Measurements from ENCODE around the gene TRIM2. TPM values are rescaled to one million over a fixed set of nuclear protein-coding genes. Genes with fewer than 3 reads are reported as not detected.

Gene TRIM2
- total RNA-seq, 1 experiment from 2014 or later, result 49.6 TPM

DNA sequence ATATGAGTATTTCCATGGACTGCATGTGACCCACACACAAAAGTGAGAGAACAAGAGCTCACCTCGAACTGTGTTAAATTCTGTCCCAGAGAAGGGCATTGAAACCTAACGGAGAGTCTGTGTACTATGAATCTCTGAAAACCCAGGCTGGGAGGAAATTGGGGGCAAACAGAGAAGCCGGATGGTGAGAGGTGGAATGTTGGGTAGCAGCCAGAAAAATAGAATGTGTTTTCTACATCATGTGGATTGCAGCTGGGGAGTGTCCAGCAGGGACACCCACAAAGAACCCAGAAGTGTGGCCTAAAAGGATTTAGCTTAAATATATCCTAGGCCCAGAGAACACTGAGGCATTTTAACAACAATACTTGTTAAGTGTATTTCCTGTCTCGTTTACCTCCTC lies 178.9 kb downstream of the TRIM2 start:
- H3K9me3 Mint-ChIP-seq (ENCODE audit: low read depth, unreplicated experiment), result no peaks in the 10 kb centered on the region
- no peaks in the 10 kb centered on the region for H3K4me1 Mint-ChIP-seq (ENCODE audit: low read depth, unreplicated experiment)
- TF ChIP-seq CTCF (IDR thresholded peaks at IDR 0.05; ENCODE audit: unreplicated experiment), result no peak
- H3K27me3 Mint-ChIP-seq (ENCODE audit: unreplicated experiment), result no peaks in the 10 kb centered on the region
- no peak overlapping the region for H3K4me3 Mint-ChIP-seq (ENCODE audit: low read depth, unreplicated experiment)
- intact Hi-C loops (cut with micrococcal nuclease; ENCODE audit: unreplicated experiment), result no loop called here
- CTCF ChIA-PET, result no interaction called here
- no TSS peak for BruUV-seq (replicated peaks)
- no peaks in the 10 kb centered on the region for H3K36me3 Mint-ChIP-seq (ENCODE audit: insufficient read depth, unreplicated experiment)
- DNase-seq, result no peak
- H3K27ac Mint-ChIP-seq (ENCODE audit: unreplicated experiment), result no peak overlapping the region

- H3K27me3 Mint-ChIP-seq (ENCODE audit: unreplicated experiment), result no peaks in the 10 kb centered on the region
- no peaks in the 10 kb centered on the region for H3K9me3 Mint-ChIP-seq (ENCODE audit: low read depth, unreplicated experiment)
- no peak overlapping the region for H3K4me3 Mint-ChIP-seq (ENCODE audit: low read depth, unreplicated experiment)
- no TSS peak for BruUV-seq (replicated peaks)
- no peaks in the 10 kb centered on the region for H3K4me1 Mint-ChIP-seq (ENCODE audit: low read depth, unreplicated experiment)
- CTCF ChIA-PET, result interaction anchor here (0.6 kb wide), 1 partner anchor 17 kb away, joined by 3 read pairs; no protein-coding TSS in a partner anchor
- no peak for DNase-seq
- intact Hi-C loops (cut with micrococcal nuclease; ENCODE audit: unreplicated experiment), result no loop called here
- H3K27ac Mint-ChIP-seq (ENCODE audit: unreplicated experiment), result no peak overlapping the region
- TF ChIP-seq CTCF (IDR thresholded peaks at IDR 0.05; ENCODE audit: unreplicated experiment), result no peak
- H3K36me3 Mint-ChIP-seq (ENCODE audit: insufficient read depth, unreplicated experiment), result no peaks in the 10 kb centered on the region
Observed at GRCh38 chr4:153384160-153384559, 179.9 kb downstream of the TRIM2 start.

DNA sequence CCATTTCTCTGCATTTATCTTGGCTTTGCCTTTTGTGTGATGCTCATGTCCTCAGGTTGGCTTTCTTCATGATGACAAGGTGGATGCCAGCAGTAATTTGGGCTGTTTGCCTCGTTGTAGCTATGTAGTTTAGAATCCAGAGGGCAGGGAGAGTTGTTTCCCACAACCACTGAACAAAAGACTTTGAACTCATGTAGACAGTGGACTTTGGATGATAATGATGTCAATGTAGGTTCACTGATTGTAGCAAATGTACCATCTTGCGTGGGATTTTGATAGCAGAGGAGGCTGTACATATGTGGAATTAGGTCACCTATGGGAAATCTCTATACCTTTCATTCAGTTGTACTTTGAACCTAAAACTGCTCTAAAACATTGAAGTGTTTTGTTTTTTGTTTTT lies 181.5 kb downstream of the TRIM2 start:
- Mint-ChIP-seq H3K36me3 (ENCODE audit: insufficient read depth, unreplicated experiment) (no peaks in the 10 kb centered on the region), H3K4me3 (ENCODE audit: low read depth, unreplicated experiment) (no peak overlapping the region), H3K27me3 (ENCODE audit: unreplicated experiment) (no peaks in the 10 kb centered on the region), H3K9me3 (ENCODE audit: low read depth, unreplicated experiment) (no peaks in the 10 kb centered on the region), H3K4me1 (ENCODE audit: low read depth, unreplicated experiment) (no peaks in the 10 kb centered on the region), H3K27ac (ENCODE audit: unreplicated experiment) (no peak overlapping the region)
- no peak for DNase-seq
- TF ChIP-seq CTCF (IDR thresholded peaks at IDR 0.05; ENCODE audit: unreplicated experiment), result no peak
- no TSS peak for BruUV-seq (replicated peaks)
- CTCF ChIA-PET, result no interaction called here
- intact Hi-C loops (cut with micrococcal nuclease; ENCODE audit: unreplicated experiment), result no loop called here

DNA sequence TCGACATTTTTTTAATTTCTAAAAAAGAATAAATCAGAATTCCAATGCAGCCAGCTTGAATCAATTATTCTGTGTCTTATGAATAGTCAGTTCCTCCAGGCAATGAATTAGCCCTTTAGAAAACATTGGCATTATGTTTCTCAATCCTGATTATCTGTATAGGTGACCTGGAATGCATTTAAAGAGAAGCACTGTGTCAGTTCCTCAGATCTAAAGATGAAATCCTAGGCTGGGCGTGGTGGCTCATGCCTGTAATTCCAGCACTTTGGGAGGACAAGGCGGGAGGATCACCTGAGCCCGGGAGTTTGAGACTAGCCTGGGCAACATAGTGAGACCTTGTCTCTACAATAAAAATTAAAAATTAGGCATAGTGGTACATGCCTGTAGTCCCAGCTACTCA lies 183.7 kb downstream of the TRIM2 start:
- BruUV-seq (replicated peaks), result no TSS peak
- H3K9me3 Mint-ChIP-seq (ENCODE audit: low read depth, unreplicated experiment), result no peaks in the 10 kb centered on the region
- TF ChIP-seq CTCF (IDR thresholded peaks at IDR 0.05; ENCODE audit: unreplicated experiment), result no peak
- no peak for DNase-seq
- intact Hi-C loops (cut with micrococcal nuclease; ENCODE audit: unreplicated experiment), result no loop called here
- no peaks in the 10 kb centered on the region for H3K27me3 Mint-ChIP-seq (ENCODE audit: unreplicated experiment)
- no peak overlapping the region for H3K4me3 Mint-ChIP-seq (ENCODE audit: low read depth, unreplicated experiment)
- CTCF ChIA-PET, result no interaction called here
- H3K4me1 Mint-ChIP-seq (ENCODE audit: low read depth, unreplicated experiment), result no peaks in the 10 kb centered on the region
- H3K27ac Mint-ChIP-seq (ENCODE audit: unreplicated experiment), result no peak overlapping the region
- H3K36me3 Mint-ChIP-seq (ENCODE audit: insufficient read depth, unreplicated experiment), result no peaks in the 10 kb centered on the region

Other genes starting within 250 kb of the TRIM2 start
- 12.6 and 13.1 TPM in 2 replicates for gene MND1, start 140.2 kb downstream of the TRIM2 start, total RNA-seq (2022)